ENCODE measurements around the gene MS4A2.
"Not testable (repeated sequence)": the region's sequence is repeated elsewhere in the genome, so short reads cannot be mapped to it uniquely, and the experiment has no call there.

MS4A2 gene

GRCh38 chr11:60088364-60088763 lies at the start of gene MS4A2:
Gene MS4A2 (plus strand): TSS chr11:60088664. CDS start chr11:60088766, 102 bp downstream.
- no peak for DNase-seq

GRCh38 chr11:60040109-60040508 lies 48.4 kb upstream of the MS4A2 start, which contains the start of gene OOSP2:
Gene OOSP2 (plus strand): TSS chr11:60040409. CDS start chr11:60040460, 51 bp downstream.
- DNase-seq, result no peak

- DNase-seq, result not testable (repeated sequence)
These were observed 38.0 kb upstream of the MS4A2 start for GRCh38 chr11:60050422-60050821.

GRCh38 chr11:60050839-60051238 lies 37.6 kb upstream of the MS4A2 start:
- DNase-seq, result not testable (repeated sequence)

- DNase-seq, result no peak
These were observed 32.0 kb upstream of the MS4A2 start, which contains the start of gene MS4A3 for GRCh38 chr11:60056349-60056969. Gene MS4A3 (plus strand): TSS chr11:60056665. CDS start chr11:60061161, 4,496 bp downstream.

GRCh38 chr11:60059052-60059451 lies 29.4 kb upstream of the MS4A2 start:
- DNase-seq, result no peak

- DNase-seq, result no peak
These were observed 28.8 kb upstream of the MS4A2 start for GRCh38 chr11:60059521-60060240.

- DNase-seq, result no peak
These were observed 24.4 kb upstream of the MS4A2 start for GRCh38 chr11:60064111-60064510.

- DNase-seq, result no peak
These were observed 22.7 kb upstream of the MS4A2 start for GRCh38 chr11:60065801-60066200.

- no peak for DNase-seq
These were observed 19.0 kb upstream of the MS4A2 start for GRCh38 chr11:60069450-60069849.

GRCh38 chr11:60071644-60072043 lies 16.8 kb upstream of the MS4A2 start:
- not testable (repeated sequence) for DNase-seq

- DNase-seq, result no peak
These were observed 11.1 kb upstream of the MS4A2 start for GRCh38 chr11:60077216-60077817.

- DNase-seq, result no peak
These were observed 10.5 kb upstream of the MS4A2 start for GRCh38 chr11:60077981-60078380.

GRCh38 chr11:60078745-60079144 lies 9.7 kb upstream of the MS4A2 start:
- no peak for DNase-seq

GRCh38 chr11:60080535-60080934 lies 7.9 kb upstream of the MS4A2 start:
- DNase-seq, result no peak

- no peak for DNase-seq
These were observed 3.7 kb upstream of the MS4A2 start for GRCh38 chr11:60084631-60085273.

GRCh38 chr11:60085909-60086308 lies 2.6 kb upstream of the MS4A2 start:
- DNase-seq, result no peak

- DNase-seq, result no peak
These were observed 1.2 kb upstream of the MS4A2 start for GRCh38 chr11:60087239-60087638.

GRCh38 chr11:60095477-60096120 lies 7.1 kb downstream of the MS4A2 start:
- no peak for DNase-seq

GRCh38 chr11:60097189-60097588 lies 8.7 kb downstream of the MS4A2 start:
- no peak for DNase-seq

- DNase-seq, result no peak
These were observed 10.0 kb downstream of the MS4A2 start for GRCh38 chr11:60098508-60098907.

- no peak for DNase-seq
These were observed 12.1 kb downstream of the MS4A2 start for GRCh38 chr11:60100516-60100915.

GRCh38 chr11:60101368-60101767 lies 12.9 kb downstream of the MS4A2 start:
- not testable (repeated sequence) for DNase-seq

All from C1 segment of cervical spinal cord (tissue), 14 donors.